ENCODE results near the gene BCL2.

BCL2 gene

DNA sequence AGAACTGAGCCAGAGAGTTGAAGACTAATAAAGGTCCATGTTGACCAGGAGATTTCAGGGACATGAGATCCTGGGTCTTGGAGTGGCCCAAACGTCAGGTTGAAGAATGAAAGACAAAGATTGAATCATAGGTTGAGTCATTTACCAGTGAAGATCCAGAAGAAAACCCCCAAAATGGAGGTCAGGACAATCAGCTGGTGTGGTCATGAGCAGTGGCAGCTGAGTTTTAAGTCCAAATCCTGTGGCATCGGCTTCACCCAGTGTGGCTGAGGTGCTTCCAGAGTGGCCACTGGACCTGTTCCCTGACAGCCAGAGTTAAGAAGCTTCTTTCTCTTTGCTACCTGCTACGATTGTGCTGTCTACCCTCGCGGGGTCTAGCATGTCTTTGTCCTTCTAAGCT, 234.0 kb downstream of the BCL2 start:
- DNase-seq (ENCODE audit: low read depth in 2 of 2): no peak

DNA sequence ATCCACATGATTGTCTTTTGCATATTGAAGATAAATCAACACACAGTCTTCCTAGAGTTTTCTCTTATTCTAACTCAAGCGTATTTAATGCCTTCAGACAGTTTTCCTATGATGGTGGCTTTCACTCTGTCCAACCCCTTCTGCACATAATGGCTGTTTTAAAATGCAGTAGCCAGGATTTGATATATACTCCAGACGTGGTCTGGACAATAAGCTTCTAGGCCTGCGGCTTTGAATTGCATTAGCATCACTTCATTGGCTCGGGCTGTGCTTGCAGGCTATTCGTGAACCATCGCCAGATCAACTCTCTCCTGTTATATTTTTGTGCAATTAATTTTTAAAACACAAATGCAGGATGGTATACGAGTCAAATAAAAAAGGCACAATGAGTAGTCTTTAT, 235.3 kb downstream of the BCL2 start:
- no peak for DNase-seq (ENCODE audit: low read depth in 2 of 2)

DNA sequence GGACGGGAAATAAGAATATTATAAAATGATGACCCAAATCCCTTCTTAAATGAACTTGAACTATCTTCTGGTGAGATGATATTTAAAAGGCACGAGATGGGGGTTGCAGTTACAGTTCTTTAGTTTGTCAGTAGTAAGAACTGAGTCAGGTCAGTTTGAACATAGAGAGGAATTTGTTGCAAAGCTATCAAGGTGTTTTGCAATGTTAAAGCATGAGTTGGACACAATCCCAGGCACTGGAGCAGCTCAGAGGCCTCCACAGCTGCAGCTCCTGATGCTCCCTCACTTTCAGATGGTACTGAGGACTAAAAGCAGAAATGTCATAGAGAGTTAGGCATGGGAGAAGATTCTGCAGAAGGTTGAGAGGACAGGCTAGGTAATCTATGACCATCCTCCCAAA, 236.0 kb downstream of the BCL2 start:
- no peak for DNase-seq (ENCODE audit: low read depth in 2 of 2)

DNA sequence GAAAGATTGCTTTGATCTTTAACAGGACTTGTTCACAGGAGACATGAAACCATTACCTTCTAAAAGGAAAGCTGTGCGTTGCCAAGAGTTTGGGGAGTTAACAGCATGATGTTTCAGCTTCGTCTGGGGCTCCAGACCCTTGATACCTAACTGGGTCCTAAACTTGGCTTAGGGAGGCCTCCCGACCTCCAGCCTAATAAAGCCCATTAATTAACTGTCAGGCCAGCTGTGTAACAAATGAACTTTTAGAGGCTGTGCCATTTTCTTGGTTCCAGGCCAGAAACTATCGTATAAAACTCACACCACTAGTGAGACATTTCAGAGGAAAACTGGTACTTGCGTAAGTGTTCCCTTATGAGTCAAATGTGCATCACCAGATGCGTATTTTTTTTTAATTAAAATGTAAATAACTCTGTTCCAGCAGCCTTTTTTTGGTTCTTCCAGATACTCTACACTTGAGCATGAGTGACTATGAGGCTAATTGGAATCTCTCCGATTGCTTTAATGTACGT, 236.5 kb downstream of the BCL2 start:
- no peak for DNase-seq (ENCODE audit: low read depth in 2 of 2)

DNA sequence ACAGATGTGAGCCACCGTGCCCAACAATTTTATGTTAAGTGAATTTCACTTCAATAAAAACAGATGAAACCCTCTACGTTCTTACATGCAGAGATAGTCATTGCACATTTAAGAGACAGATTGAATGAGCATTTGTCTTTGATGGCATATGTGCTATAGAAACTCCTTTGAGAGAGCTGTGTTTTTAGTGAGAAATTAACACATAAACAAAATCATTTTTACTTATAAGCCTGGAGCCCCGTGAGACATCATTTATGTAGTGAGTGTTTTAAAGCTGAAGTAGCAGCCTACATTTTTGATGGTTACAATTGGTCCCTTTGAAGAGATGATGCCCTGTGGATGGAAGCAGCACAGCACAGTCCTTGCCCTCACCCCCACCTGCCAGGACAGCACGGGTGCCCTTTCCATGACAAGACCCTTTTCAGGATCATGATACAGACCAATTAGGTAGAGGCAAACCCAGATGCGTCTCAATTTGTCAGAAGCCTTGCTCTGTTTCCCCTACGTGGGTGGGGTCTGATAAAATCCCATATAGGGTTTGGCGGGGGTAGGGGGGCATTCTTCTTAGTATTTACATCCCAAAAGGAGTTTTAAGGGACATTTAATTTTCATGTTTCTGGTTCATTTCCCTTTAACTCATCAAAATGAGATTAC, 237.1 kb downstream of the BCL2 start:
- no peak for DNase-seq (ENCODE audit: low read depth in 2 of 2)

DNA sequence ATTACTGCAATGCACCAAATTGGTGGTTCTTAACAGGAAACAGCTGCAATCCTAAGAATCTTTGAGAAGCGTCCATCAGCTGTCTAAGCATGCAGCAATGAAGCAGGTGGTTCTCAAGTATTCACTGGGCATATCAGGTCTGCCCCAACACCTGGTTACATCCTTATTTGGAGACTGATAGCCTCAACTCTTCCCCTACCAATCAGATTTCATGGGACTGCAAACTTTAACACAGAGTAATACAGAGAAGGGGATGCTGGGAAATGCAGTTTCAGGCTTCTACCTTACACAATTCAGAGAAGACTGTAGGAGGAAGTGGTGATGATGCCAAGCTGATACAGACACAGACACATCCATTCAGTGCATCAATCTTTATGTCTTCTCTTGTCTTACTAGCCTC, 240.5 kb downstream of the BCL2 start:
- DNase-seq (ENCODE audit: low read depth in 2 of 2): no peak

DNA sequence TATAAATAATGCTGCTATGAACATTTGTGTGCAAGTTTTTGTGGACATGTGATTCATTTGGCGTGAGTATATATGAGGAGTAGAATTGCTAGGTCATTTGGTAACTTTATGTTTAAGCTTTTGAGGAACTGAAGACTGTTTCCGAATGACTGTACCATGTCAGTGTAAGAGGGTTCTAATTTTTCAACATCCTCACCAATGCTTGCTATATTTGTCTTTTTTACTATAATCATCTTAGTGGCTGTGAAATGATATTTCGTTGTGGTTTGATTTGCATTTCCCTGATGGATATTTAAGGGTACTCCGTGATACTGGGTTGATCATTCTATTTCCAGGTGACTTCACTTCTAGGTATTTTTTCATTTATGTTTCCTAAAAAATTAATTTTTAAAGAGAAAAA, 241.1 kb downstream of the BCL2 start:
- DNase-seq (ENCODE audit: low read depth in 2 of 2): no peak

DNA sequence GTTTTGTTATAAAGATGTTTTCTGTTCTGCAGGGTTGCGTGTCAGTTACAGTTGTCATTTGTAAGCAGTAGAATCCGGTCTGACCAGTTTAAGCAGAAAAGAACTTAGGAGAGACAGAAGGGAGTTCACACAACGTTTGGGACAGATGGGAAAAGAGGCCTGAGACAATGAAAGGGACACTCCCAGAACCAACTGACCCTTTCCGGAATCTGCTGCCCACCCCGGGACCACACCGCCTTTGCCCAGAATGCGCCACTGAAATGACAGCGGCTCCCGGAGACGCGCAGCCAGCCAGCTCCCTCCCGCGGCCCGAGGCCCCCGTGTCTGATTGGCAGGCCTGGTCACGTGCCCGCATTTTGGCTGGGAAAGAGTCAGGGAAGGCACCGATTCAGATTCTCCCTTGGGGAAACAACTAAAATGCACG, 244.6 kb downstream of the BCL2 start:
- peak; percentile 26 to 36 for DNase-seq (ENCODE audit: low read depth in 2 of 2)

DNA sequence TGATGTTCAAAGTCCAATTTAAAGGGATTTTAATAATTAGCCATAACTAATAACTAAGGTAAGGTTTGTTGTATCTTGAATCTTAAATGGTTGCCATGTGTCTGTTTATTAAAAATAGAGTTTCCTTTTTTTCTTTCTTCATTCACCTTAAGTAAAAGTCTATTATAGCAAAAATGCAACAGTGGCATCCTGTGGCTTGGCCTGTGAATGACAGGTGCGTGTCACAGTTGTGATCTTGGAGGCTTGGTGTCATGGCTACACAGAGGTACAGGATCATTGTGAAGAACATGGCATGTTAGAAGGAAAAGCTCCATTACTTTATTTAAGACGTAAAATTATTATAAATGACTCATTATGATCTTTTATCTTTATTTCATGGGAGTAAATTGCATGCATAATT, 246.1 kb downstream of the BCL2 start:
- DNase-seq (ENCODE audit: low read depth in 2 of 2): no peak

Data from activated CD8-positive, alpha-beta memory T cell treated with anti-CD3 and anti-CD28 coated beads for 4 hours (primary cell).